ENCODE data around the gene KRT86. TPM values are rescaled to one million over a fixed set of nuclear protein-coding genes. Genes with fewer than 3 reads are reported as not detected.
A peak's percentile ranks its signal among the peaks of the same experiment; 100 is the strongest.

KRT86 gene
- total and polyA plus RNA-seq, 4 experiments from 2014 or later = not detected

- Histone ChIP-seq H3K9me3 (ENCODE audit: control insufficient read depth in 1 of 2, low read length in 2 of 2) (peaks cover 0 to 4% of the 10 kb centered on the region in 2 donors), H3K27ac (ENCODE audit: low read depth, low read length) (no peak overlapping the region), H3K4me3 (ENCODE audit: low read length in 2 of 2) (no peak overlapping the region), H3K36me3 (ENCODE audit: insufficient read depth, low read length) (no peaks in the 10 kb centered on the region), H3K4me1 (ENCODE audit: insufficient read depth, low read length) (peaks cover 3% of the 10 kb centered on the region), H3K27me3 (ENCODE audit: insufficient read depth, low read length) (no peaks in the 10 kb centered on the region)
- Mint-ChIP-seq H3K27me3 (peaks cover 4 to 10% of the 10 kb centered on the region in 2 donors), H3K27ac (no peak overlapping the region), H3K9me3 (peaks cover 0 to 9% (median 3%) of the 10 kb centered on the region in 8 donors), H3K4me3 (no peak overlapping the region), H3K4me1 (peaks cover 5 to 7% (median 6%) of the 10 kb centered on the region in 4 donors), H3K36me3 (no peaks in the 10 kb centered on the region)
- ChIA-PET CTCF (ENCODE audit: partially characterized antibody) (interaction anchor here (0.7 to 1.0 kb wide), 2 partner anchors 10 to 53 kb away, joined by 3 to 4 read pairs; partner anchors contain the start of gene KRT83), POLR2A (ENCODE audit: partially characterized antibody) (no interaction called here)
- intact Hi-C loops (cut with micrococcal nuclease) = no loop called here
- no peak for DNase-seq
These were observed 57.4 kb downstream of the KRT86 start for GRCh38 chr12:52331833-52332232.

GRCh38 chr12:52332381-52332780 lies 57.9 kb downstream of the KRT86 start:
- Mint-ChIP-seq H3K27ac (no peak overlapping the region), H3K4me3 (no peak overlapping the region), H3K36me3 (no peaks in the 10 kb centered on the region), H3K4me1 (peaks cover 4 to 5% (median 4%) of the 10 kb centered on the region in 4 donors), H3K9me3 (peaks cover 0 to 9% (median 3%) of the 10 kb centered on the region in 8 donors), H3K27me3 (peaks cover 3 to 10% of the 10 kb centered on the region in 2 donors)
- intact Hi-C loops (cut with micrococcal nuclease) = no loop called here
- Histone ChIP-seq H3K4me3 (ENCODE audit: low read length in 2 of 2) (no peak overlapping the region), H3K36me3 (ENCODE audit: insufficient read depth, low read length) (no peaks in the 10 kb centered on the region), H3K9me3 (ENCODE audit: control insufficient read depth in 1 of 2, low read length in 2 of 2) (peaks cover 0 to 5% of the 10 kb centered on the region in 2 donors), H3K4me1 (ENCODE audit: insufficient read depth, low read length) (peaks cover 3% of the 10 kb centered on the region), H3K27ac (ENCODE audit: low read depth, low read length) (no peak overlapping the region), H3K27me3 (ENCODE audit: insufficient read depth, low read length) (no peaks in the 10 kb centered on the region)
- no peak for DNase-seq
- ChIA-PET CTCF (ENCODE audit: partially characterized antibody) (interaction anchor here (0.7 to 1.0 kb wide), 3 partner anchors 53 to 188 kb away, joined by 3 to 4 read pairs (median 4); no protein-coding TSS in a partner anchor), POLR2A (ENCODE audit: partially characterized antibody) (interaction anchor here (0.8 kb wide), 1 partner anchor 15 kb away, joined by 3 read pairs; no protein-coding TSS in a partner anchor)

- H3K4me3 ChIP-seq (ENCODE audit: low read length in 2 of 2) = no peak overlapping the region
- no peaks in the 10 kb centered on the region for H3K4me1 ChIP-seq (ENCODE audit: insufficient read depth, low read length)
- H3K27ac ChIP-seq (ENCODE audit: low read depth, low read length) = no peak overlapping the region
- POLR2A ChIA-PET (ENCODE audit: partially characterized antibody) = no interaction called here
- no peaks in the 10 kb centered on the region for H3K27me3 ChIP-seq (ENCODE audit: insufficient read depth, low read length)
- Mint-ChIP-seq H3K4me3 (no peak overlapping the region), H3K27me3 (peaks cover 1 to 10% of the 10 kb centered on the region in 2 donors), H3K27ac (no peak overlapping the region), H3K4me1 (no peaks in the 10 kb centered on the region), H3K36me3 (no peaks in the 10 kb centered on the region), H3K9me3 (peaks cover 0 to 9% (median 3%) of the 10 kb centered on the region in 8 donors)
- CTCF ChIA-PET (ENCODE audit: partially characterized antibody) = interaction anchor here (1.0 kb wide), 1 partner anchor 182 kb away, joined by 4 read pairs; no protein-coding TSS in a partner anchor
- peaks cover 0 to 5% of the 10 kb centered on the region in 2 donors for H3K9me3 ChIP-seq (ENCODE audit: control insufficient read depth in 1 of 2, low read length in 2 of 2)
- H3K36me3 ChIP-seq (ENCODE audit: insufficient read depth, low read length) = no peaks in the 10 kb centered on the region
- intact Hi-C loops (cut with micrococcal nuclease) = no loop called here
- no peak for DNase-seq
These were observed 58.9 kb downstream of the KRT86 start for GRCh38 chr12:52333321-52333720.

GRCh38 chr12:52334185-52334584 lies 59.7 kb downstream of the KRT86 start:
- H3K27ac ChIP-seq (ENCODE audit: low read depth, low read length) = no peak overlapping the region
- H3K4me3 ChIP-seq (ENCODE audit: low read length in 2 of 2) = no peak overlapping the region
- Mint-ChIP-seq H3K27me3 (peaks cover 3 to 10% of the 10 kb centered on the region in 2 donors), H3K4me1 (no peaks in the 10 kb centered on the region), H3K4me3 (no peak overlapping the region), H3K27ac (no peak overlapping the region), H3K9me3 (peaks cover 0 to 9% (median 3%) of the 10 kb centered on the region in 8 donors), H3K36me3 (no peaks in the 10 kb centered on the region)
- CTCF ChIA-PET (ENCODE audit: partially characterized antibody) = no interaction called here
- intact Hi-C loops (cut with micrococcal nuclease) = no loop called here
- H3K4me1 ChIP-seq (ENCODE audit: insufficient read depth, low read length) = no peaks in the 10 kb centered on the region
- peaks cover 0 to 5% of the 10 kb centered on the region in 2 donors for H3K9me3 ChIP-seq (ENCODE audit: control insufficient read depth in 1 of 2, low read length in 2 of 2)
- DNase-seq = no peak
- no peaks in the 10 kb centered on the region for H3K27me3 ChIP-seq (ENCODE audit: insufficient read depth, low read length)
- POLR2A ChIA-PET (ENCODE audit: partially characterized antibody) = no interaction called here
- no peaks in the 10 kb centered on the region for H3K36me3 ChIP-seq (ENCODE audit: insufficient read depth, low read length)

- Mint-ChIP-seq H3K27ac (peak overlapping the region in 1 of 7 donors; percentile 43), H3K27me3 (peaks cover 3 to 11% of the 10 kb centered on the region in 2 donors), H3K36me3 (no peaks in the 10 kb centered on the region), H3K4me1 (no peaks in the 10 kb centered on the region), H3K9me3 (peaks cover 0 to 9% (median 3%) of the 10 kb centered on the region in 8 donors), H3K4me3 (no peak overlapping the region)
- POLR2A ChIA-PET (ENCODE audit: partially characterized antibody) = no interaction called here
- CTCF ChIA-PET (ENCODE audit: partially characterized antibody) = interaction anchor here (3.8 kb wide), 1 partner anchor 9 kb away, joined by 19 read pairs; no protein-coding TSS in a partner anchor
- intact Hi-C loops (cut with micrococcal nuclease) = no loop called here
- H3K4me1 ChIP-seq (ENCODE audit: insufficient read depth, low read length) = no peaks in the 10 kb centered on the region
- H3K27ac ChIP-seq (ENCODE audit: low read depth, low read length) = no peak overlapping the region
- no peaks in the 10 kb centered on the region for H3K36me3 ChIP-seq (ENCODE audit: insufficient read depth, low read length)
- peaks cover 0 to 5% of the 10 kb centered on the region in 2 donors for H3K9me3 ChIP-seq (ENCODE audit: control insufficient read depth in 1 of 2, low read length in 2 of 2)
- H3K27me3 ChIP-seq (ENCODE audit: insufficient read depth, low read length) = no peaks in the 10 kb centered on the region
- no peak overlapping the region for H3K4me3 ChIP-seq (ENCODE audit: low read length in 2 of 2)
- DNase-seq = no peak
These were observed 61.3 kb downstream of the KRT86 start for GRCh38 chr12:52335598-52336262.

GRCh38 chr12:52336641-52337040 lies 62.2 kb downstream of the KRT86 start:
- Histone ChIP-seq H3K9me3 (ENCODE audit: control insufficient read depth in 1 of 2, low read length in 2 of 2) (peaks cover 0 to 5% of the 10 kb centered on the region in 2 donors), H3K27ac (ENCODE audit: low read depth, low read length) (no peak overlapping the region), H3K36me3 (ENCODE audit: insufficient read depth, low read length) (no peaks in the 10 kb centered on the region), H3K4me3 (ENCODE audit: low read length in 2 of 2) (no peak overlapping the region), H3K27me3 (ENCODE audit: insufficient read depth, low read length) (no peaks in the 10 kb centered on the region), H3K4me1 (ENCODE audit: insufficient read depth, low read length) (no peaks in the 10 kb centered on the region)
- no peak overlapping the region for H3K27ac Mint-ChIP-seq
- no peak overlapping the region for H3K4me3 Mint-ChIP-seq
- no peaks in the 10 kb centered on the region for H3K4me1 Mint-ChIP-seq
- peaks cover 0 to 9% (median 3%) of the 10 kb centered on the region in 8 donors for H3K9me3 Mint-ChIP-seq
- peaks cover 5 to 11% of the 10 kb centered on the region in 2 donors for H3K27me3 Mint-ChIP-seq
- ChIA-PET POLR2A (ENCODE audit: partially characterized antibody) (no interaction called here), CTCF (ENCODE audit: partially characterized antibody) (interaction anchor here (3.8 kb wide), 1 partner anchor 10 kb away, joined by 19 read pairs; no protein-coding TSS in a partner anchor)
- intact Hi-C loops (cut with micrococcal nuclease) = no loop called here
- no peaks in the 10 kb centered on the region for H3K36me3 Mint-ChIP-seq
- DNase-seq = no peak

- Mint-ChIP-seq H3K27me3 (peaks cover 7 to 11% of the 10 kb centered on the region in 2 donors), H3K4me1 (no peaks in the 10 kb centered on the region), H3K9me3 (peaks cover 0 to 9% (median 3%) of the 10 kb centered on the region in 8 donors), H3K36me3 (no peaks in the 10 kb centered on the region), H3K27ac (no peak overlapping the region), H3K4me3 (no peak overlapping the region)
- H3K9me3 ChIP-seq (ENCODE audit: control insufficient read depth in 1 of 2, low read length in 2 of 2) = peaks cover 0 to 5% of the 10 kb centered on the region in 2 donors
- H3K4me1 ChIP-seq (ENCODE audit: insufficient read depth, low read length) = no peaks in the 10 kb centered on the region
- H3K4me3 ChIP-seq (ENCODE audit: low read length in 2 of 2) = no peak overlapping the region
- no peaks in the 10 kb centered on the region for H3K27me3 ChIP-seq (ENCODE audit: insufficient read depth, low read length)
- intact Hi-C loops (cut with micrococcal nuclease) = no loop called here
- ChIA-PET CTCF (ENCODE audit: partially characterized antibody) (interaction anchor here (3.8 kb wide), 1 partner anchor 10 kb away, joined by 19 read pairs; no protein-coding TSS in a partner anchor), POLR2A (ENCODE audit: partially characterized antibody) (no interaction called here)
- H3K27ac ChIP-seq (ENCODE audit: low read depth, low read length) = no peak overlapping the region
- no peak for DNase-seq
- H3K36me3 ChIP-seq (ENCODE audit: insufficient read depth, low read length) = no peaks in the 10 kb centered on the region
These were observed 62.6 kb downstream of the KRT86 start for GRCh38 chr12:52337054-52337453.
